Activated CD8-positive, alpha-beta memory T cell treated with anti-CD3 and anti-CD28 coated beads, Interleukin-2, amount 50 U/mL, for 24 hours (primary cell): ENCODE measurements around the gene SEMA4D.
"Not testable (repeated sequence)": the region's sequence is repeated elsewhere in the genome, so short reads cannot be mapped to it uniquely, and the experiment has no call there.

Source experiments
- DNase-seq: peaks from one replicate; pipeline ENCODE4 v3.0.0-alpha.2; 2020; ENCODE audit errors: extremely low read depth

The SEMA4D gene

DNA sequence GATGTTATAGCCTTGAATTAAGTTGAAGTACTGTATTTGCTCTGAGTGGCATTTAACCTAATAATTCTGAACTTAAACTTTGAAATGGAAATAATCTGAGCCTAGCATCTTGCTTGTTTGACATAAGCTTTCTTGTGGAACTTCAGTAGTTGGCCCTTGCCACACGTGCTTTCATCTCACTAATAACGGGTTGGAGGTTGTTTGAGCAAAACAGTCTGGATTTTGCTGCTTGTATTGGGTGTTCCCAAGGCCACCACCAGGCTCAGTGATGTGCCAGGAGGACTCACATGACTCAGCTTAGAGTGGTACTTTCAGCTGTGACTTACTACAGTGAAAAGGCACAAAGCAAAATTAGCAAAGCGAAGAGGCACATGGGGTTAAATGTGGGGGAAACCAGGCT, 143.9 kb downstream of the SEMA4D start:
- DNase-seq = no peak

DNA sequence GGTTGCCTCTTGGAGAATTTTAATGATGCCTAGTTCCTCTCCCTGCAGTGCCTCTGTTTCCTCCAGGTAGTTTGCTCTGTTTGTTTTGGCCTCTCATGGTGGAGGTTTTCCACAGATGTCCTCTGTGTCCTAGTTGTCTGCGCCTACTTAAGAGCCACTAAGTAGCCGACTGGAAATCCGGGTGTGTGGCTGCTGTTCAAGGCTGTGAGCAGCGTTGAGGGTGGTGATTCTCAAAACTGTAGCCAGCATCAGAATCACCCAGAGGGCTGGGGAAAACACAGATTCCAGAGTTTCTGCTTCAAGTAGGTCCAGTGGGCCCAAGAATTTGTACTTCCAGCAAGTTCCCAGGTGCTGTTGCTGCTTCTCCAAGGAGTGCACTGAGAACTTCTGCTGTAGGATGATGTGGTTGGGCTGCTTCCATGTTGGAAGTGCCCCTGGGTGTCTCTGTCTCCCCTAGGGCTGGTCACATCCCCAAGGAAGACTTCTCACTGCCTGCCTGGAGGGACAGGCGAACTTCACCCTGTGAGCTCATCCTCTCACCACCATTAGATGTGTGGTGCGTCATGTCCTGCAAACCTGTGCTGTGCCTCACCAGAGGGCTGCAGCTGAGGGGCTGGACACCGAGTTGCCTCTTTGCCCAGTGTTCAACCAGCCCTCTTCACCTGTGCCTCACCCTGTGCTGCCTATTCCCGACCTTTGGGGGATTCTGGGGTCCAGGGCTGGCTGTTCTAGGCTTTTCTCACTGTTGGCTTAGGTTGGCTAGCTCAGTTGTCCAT, 144.9 kb downstream of the SEMA4D start:
- no peak for DNase-seq

DNA sequence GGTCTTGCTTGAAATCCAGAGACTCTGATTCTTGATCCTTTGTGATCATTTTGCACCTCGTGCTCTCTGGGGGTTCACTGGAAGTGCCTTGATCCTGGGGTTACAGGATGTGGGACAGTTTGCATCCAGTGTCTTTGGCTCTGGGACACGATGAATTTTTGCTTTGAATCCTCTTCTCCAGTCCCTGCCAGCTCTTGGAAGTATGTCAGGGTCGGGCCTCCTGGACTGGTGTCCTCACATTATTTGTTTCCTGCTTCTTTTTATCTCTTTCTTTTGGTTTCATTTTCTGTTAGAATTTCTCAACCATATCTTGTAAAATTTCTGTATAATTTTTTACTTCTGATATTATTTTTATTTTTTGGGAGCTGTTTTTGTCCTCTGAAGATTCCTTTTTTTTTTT, 145.5 kb downstream of the SEMA4D start:
- DNase-seq = no peak

DNA sequence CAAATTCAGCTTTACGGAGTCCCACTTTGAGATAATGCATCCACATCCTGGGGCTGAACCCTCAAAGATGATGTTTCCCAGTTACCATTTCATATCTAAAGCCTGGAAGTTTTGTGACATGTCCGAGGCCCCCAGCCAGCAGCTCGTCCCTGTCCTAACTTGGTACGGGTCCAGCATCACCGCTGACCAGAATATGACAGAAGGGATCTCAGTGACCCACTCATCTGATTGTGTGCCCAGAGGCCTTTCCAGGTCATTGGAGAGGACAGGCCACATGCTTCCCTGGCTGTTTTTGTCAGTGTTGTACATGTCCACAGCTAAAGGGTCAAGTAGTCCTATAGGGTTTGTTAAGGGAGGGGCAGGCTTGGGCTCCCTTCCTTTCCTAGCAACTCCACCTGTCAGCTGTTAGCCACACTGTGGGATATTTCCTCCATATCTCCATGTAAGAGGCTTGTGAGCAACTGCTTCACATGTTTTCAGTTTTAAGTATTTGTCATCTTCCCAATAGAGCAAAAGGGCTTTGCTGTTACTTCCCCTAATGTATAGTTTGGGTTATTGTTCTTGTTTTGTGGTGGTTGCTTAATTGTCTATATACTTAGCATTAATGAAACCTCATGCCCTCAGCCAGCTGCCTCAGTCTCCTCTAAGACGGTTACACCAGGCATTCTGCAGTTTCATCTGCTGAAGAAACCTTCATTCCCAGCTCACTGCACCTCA, 146.2 kb downstream of the SEMA4D start:
- no peak for DNase-seq

DNA sequence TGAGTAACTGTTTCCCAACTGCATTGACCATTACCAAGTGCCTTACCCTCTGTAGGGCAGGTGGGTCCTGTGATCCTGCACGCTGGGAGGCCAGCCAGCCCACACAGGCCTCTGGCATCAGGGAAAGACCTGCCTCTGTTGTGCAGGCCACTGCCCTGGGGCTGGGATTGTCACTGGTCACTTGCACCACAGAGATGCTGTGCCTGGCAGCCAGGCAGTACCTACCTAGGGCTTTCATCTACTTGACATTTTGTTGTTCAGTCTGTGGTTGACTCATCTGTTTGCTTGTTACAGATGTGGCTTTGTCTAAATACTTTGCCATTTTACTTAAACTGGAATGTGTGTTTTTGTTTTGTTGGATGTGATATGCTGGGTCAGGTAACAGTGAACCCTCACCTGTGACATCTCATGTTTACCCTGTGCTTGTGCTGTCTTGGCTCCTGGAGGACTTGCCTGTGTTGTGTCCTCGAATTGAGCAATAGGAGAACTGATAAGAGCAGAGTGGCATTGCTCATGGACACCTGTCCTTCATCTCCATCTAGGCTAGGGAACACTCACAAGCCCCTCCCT, 146.8 kb downstream of the SEMA4D start:
- DNase-seq = no peak

DNA sequence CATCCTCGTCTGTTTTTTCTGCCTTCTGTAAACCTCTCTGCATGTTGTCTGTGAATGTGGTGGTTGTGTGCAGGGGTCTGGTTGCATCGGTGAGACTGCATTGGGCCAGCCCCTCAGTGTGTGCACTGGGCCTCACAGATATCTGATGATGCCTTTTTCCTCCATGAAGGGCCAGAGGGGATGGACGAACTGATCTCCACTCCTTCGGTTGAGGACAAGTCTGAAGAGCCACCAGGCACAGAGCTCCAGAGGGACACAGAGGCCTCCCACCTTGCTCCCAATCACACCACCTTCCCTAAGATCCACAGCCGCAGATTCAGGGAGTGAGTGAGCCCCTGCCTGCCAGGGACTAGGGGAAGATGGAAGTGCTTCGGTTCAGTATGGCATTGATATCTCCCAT, 148.3 kb downstream of the SEMA4D start:
- DNase-seq = no peak

DNA sequence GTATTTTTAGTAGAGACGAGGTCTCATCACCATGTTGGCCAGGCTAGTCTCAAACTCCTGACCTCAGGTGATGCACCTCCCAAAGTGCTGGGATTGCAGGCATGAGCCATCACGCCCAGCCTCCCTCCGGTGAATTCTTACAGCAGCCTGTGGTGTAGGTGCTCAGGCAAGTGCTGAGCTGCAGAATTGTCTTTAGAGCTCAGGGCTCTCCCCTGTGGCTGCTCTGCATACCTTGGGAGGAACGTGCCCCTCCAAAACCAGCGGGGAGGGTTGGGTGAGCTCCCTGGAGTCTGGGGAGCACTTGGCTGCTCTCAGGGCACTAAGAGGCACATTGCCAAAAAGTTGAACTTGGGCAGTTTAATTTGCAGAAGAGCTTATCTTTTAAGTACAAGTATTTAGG, 150.3 kb downstream of the SEMA4D start:
- no peak for DNase-seq

DNA sequence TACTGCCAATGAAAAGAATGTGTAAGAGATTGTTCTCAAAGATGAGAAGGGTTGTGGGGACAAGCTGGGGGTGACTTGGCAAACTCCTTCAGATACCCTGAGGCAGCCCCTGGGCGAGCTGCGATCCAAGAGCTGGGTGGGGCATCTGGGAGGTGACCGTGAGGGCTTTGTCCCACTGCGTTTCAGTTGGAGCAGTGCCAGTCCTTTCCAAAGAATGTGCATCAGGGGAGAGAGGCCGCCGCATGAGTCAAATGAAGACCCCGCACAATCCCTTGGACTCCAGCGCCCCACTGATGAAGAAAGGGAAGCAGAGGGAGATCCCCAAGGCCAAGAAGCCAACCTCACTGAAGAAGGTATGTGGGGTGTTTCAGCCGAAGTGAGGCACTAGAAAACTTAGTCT, 151.2 kb downstream of the SEMA4D start:
- no peak for DNase-seq

DNA sequence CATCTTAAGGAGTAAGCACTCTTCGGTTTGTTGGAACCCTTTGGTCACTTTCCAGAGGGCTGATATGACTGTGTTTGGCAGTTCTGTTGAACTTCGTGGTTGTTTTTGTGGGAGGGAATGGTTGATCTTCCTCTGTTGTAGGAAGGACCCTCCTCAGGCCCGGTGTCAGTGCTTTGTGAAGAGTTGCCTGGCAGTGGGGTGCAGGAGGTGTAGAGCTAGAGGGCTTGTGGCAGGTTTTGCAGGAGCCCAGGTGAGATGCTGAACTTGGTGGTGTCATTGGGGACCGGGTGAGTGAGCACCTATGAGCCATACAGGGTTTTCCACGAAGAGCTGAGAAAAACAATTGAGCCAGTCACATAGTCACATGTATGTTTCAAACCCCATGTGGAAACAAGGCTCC, 152.4 kb downstream of the SEMA4D start:
- no peak for DNase-seq

DNA sequence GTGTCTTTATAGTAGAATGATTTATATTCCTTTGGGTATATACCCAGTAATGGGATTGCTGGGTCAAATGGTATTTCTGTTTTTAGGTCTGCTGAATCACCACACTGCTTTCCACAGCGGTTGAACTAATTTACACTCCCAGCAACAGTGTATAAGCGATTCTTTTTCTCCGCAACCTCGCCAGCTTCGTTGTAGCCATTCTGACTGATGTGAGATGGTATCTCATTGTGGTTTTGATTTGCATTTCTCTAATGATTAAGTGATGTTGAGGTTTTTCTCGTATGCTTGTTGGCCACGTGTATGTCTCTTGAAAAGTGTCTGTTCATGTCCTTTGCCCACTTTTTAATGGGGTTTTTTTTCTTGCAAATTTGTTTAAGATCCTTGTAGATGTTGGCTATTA, 154.1 kb downstream of the SEMA4D start:
- not testable (repeated sequence) for DNase-seq

DNA sequence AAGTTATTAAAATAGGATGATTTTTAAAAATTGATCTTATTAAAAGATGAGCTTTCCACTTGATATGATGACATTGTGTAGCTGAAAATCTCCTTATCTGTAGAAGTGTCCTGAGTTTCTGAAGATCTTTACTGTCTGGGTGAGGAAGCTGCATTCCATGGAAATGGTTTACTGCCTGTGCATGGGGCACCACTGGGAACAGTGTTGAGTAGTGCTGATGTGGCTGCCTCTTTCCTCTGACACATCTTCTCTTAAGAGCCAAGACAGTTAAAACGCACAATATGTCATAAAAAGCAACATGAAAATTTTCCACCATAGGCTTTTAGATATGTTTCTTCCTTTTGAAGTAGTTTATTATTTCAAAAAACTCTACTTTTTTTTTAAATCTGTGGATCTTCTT, 155.0 kb downstream of the SEMA4D start:
- DNase-seq = no peak

DNA sequence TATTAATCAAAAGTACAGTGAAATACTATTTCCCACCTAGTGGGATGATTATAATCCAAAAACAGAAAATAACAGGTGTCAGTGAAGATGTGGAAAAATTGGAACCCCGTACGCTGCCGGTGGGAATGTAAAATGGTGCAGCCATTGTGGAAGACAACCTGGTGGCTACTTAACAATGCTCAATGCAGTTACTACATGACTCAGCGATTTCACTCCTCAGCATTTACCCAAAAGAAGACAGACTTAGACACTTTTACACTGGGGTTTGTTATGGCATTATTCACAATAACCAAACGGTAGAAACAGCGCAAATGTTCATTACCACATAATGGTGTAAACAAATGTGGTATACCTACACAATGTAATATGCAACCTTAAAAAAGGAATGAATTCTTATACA, 155.7 kb downstream of the SEMA4D start:
- DNase-seq = no peak

DNA sequence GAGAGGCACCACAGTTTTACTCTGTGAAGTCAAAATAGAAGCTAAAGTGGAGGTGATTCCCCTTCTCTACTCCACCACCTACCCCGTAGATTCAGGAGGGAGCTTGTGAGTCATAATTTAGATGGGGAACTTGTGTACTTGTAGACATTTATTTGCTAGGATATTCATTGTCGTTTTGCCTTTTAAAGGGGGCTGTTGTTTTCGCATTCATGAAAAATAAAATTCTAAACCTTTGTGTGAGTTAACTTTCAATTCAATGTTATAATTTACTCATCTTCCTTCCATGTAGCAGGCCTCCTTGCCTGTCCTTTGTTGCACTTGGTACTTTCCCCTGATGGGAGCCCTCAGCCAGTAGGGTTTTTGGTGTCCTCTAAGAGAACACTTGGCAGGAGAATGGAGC, 157.6 kb downstream of the SEMA4D start:
- DNase-seq = no peak

DNA sequence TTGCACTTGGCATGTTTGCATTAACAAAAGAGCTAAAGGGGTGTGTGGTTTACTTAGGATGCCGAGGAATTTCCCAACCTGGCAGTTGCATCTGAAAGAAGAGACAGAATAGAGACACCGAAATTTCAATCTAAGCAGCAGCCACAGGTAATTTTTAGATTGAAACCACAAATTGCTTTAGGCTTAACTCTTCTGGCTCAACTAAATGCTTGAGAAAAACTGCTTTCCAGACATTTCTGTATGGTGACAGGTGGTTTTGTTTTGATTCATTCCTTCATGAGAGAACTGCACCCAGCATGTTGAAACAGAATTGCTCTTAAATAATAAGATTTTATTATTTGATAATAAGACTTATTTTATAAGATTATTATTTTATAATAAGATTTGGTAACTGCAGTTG, 158.1 kb downstream of the SEMA4D start:
- DNase-seq = no peak

DNA sequence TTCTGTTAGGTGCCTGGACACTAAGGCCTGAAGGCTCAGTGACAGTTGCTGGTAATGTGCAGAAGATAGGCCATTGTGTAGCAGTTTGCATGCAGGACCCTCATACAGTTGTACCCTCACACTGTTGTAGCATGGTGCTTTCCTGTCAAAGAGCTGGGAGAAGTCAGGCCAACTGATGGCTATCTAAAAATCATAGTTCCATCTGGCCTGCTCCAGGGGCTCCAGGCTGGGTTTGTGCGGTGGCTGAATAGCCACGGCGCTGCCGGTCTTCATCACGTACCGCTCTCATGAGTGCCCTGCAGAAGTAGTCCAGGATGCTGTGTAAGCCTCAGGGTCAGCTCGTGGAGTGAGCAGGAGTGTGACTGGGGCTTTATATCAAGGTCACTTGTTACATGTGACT, 167.4 kb downstream of the SEMA4D start:
- DNase-seq = no peak

DNA sequence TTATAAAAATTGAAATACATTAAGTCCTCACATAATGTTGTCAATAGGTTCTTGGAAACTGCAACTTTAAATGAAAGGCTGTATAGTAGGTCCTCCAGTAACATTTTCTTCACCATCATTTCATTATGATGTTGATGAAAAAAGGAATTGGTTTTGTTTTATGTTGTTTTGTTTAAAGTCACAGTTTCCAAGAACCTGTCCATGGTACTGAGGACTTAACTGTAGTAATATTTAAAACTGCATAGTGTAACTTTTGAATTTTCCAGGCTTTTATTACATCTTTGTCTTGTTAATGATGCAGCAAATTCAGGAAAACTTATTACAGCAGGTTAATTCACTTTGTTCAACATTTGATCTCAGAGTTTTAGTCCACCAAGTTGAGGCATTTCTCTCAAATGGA, 168.0 kb downstream of the SEMA4D start:
- DNase-seq = no peak

DNA sequence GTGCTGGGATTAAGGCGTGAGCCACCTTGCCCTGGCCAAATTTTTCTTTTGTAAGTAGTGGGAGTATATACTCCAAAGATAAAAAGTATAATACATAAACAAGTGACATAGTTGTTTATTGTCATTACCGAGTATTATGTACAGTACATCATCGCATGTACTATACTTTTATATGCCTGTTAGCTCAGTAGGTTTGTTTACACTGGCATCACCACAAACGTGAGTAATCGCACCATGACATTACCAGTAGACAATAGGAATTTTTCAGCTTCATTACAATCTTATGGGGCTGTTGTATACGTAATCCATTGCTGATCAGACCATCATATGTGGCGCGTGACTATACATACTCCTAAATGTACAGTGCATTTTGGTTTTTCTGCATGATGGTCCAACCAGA, 169.8 kb downstream of the SEMA4D start:
- DNase-seq = no peak

DNA sequence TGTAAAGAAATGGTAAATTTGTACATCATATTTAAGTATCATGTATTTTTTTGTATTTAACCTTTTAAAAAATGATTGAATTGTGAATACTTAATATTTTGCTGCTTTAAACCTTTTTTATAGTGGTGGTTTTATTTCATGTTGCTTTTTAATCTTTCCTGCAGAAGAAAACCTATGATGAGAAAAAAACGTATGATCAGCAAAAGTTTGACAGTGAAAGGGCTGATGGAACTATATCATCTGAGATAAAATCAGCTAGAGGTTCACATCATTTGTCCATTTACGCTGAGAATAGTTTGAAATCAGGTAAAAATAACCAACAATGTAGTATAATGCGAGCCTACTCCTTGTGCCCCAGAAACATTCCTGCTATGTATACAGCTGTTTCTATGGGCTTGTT, 172.2 kb downstream of the SEMA4D start:
- DNase-seq = no peak

DNA sequence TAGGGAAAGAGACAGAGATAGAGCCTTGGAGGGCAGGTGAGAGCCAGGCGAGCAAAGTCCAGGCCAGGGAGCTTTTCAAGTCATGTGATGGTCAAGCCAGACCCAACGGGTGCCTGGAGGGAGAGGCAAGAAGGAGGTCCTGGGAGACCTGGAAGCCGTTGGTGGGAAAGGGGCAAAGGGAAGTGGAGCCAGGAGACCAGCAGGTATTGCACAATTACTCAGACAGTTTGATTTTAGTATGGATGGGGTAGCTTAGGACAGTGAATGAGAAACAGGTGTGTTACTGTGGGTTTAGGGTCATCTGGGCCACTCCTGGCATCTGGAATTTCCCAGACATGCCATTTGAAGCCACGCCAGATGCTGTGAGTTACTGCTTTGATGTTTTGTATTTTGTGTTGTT, 174.5 kb downstream of the SEMA4D start:
- no peak for DNase-seq

DNA sequence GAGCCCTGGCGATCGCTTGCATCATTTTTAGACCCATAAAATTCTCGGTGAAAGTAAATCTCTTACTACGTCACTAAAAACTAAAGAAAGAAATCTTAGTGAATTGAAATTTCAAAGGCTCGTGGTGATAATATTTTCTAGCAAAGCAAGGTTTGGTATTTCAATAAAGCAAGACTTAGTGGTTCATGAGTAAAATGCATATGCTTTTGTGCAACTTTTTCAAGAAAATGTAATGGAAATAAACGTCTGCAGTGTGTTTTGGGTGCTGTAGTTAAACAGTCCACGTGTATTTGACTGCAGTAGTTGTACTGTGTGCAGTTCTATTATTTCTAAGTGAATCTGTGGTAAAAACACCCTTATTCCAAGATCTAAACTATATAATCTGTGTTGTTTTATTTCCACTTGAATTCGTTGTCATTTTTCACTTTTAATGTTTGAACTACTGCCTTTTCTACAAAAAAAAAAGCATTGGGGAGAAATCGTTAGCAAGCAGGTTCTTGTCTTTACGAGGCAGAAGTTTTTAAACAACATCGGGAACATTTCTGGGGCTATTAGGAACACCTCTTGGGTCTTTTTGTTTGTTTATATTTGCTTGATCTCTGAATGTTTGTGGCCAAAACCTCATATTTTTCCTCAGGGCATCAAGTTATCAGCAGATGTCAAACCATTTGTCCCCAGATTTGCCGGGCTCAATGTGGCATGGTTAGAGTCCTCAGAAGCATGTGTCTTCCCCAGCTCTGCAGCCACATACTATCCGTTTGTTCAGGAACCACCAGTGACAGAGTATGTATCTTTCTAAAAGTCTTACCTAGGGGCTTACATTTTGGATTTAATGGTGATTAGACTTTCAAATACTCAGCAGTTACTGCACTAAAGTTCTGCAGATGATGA, 178.7 kb downstream of the SEMA4D start:
- no peak for DNase-seq

DNA sequence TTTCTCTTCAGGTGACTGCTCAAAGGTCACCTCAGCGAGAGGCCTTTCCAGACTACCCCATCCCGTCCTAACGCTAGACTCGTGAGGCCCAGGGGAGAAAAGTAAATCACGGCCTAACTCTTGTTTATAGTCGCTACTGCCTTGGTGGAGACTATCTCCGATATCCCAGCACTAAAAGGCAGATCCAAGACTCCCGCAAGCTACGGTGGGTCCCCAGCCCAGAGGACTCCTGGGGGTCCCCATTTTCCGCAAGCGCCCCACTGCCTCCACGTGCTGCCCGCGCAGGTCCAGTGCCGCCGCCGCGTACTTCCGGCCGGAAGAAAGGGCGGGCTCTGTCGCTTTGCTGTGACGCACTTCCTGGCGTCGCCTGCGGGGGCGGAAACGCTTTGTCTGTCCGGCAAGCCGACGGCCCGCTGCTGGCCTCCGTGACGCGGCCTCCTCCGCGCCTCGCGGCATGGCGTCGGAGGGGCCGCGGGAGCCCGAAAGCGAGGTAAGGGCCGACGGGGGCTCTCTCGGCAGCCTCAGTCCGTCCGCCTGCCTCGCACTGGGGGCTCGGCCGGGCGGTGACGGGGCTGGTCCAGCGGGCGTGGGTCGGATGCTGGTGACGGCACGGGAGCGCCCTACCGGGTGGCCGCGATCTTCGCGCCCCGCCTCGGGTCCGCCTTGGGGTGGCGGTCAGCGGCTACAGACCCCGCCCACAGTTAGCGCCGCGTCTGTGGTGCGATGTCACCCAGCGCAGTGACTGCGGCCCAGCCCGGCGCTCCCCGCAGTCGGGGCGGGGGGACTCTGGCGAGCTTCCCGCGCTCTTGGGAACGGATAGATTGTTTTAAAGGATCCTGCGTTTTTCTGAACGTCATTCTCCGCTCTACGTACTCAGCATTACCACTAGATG, 179.5 kb downstream of the SEMA4D start, which contains the start of gene SECISBP2:
TSS of gene SECISBP2 (plus strand) at position 378 of the 892 bp plus-strand sequence. CDS start at position 455, 77 bp downstream.
- DNase-seq = peak; percentile 83
